Activated naive CD4-positive, alpha-beta T cell treated with anti-CD3 and anti-CD28 coated beads, Interleukin-2, amount 50 U/mL, for 16 hours (primary cell): ENCODE results near the gene ADAM33.

Experiments
- DNase-seq: peaks from one replicate; pipeline ENCODE4 v3.0.0-alpha.2; 2020

The ADAM33 gene

GRCh38 chr20:3686867-3687321 is 5.1 kb upstream of the ADAM33 start:
- no peak for DNase-seq

DNA sequence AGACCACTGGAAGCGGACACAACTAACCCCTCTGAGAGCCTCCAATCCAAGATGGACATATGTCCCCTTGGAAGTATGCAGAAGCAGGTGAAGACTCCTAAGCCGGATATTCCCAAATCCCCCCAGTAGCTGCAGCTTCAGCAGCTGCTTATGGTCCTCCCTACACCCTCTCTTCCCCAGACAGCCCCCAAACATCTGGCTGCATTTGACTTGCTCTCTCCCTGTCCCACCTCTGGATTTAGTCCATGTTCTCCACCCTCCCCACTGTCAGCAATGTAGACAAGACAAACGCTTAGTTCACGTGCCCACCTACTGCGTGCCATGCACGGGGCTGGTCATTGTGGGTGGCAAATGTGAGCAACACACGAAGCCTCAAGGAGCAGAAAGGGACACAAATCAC is 4.6 kb upstream of the ADAM33 start:
- DNase-seq, result no peak

- DNase-seq, result no peak
Measured at GRCh38 chr20:3685341-3685740, 3.5 kb upstream of the ADAM33 start.

GRCh38 chr20:3681352-3681930 is 369 bp downstream of the ADAM33 start:
- no peak for DNase-seq

GRCh38 chr20:3680701-3681351 is 984 bp downstream of the ADAM33 start:
- DNase-seq, result no peak

DNA sequence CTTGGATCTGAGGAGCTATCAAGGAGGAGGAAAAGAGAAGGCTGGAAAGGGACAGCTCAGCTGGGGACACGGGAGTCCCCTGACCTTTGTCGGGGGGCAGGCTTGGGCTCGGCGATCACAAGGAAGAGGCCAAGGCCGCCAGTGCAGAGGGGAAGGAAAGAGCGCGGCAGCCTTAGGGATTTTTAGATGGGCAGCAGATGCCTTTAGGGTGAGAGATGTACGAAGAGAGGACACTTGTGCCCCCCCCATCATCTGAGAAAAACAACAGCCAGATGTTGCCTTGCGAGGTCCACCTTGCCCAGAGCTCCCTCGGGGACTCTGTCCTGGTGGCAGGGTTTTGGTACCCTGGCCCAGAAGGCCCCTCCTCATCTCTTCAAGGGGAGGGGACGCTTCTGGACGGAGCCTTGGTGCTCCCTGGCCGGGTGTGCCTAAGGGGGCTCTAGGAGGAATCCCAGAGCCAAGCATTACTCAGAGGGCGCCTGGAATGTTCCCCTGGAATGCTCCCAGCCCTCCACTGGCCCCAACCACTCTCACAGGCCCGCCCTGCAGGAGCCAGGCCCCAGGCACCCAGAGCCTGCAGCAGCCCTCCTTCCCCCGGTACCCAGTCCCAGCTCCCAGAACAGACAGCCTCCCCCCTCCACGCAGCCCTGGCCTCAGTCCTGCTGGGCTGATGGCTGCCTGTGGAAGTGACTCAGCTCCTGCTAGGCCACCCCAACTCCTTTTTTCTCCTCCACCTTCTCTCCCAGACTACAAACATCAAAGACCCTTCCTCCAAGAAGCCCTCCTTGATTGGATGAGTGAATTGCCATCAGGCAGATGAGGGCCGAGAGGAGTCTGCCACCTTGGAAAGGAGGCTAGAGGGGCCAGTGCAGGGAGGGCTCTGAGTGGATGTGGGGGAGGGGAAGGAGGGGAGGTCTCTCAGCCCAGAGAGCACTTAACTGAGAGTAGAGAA is 1.8 kb downstream of the ADAM33 start:
- DNase-seq, result no peak

GRCh38 chr20:3678856-3679720 is 2.7 kb downstream of the ADAM33 start:
- DNase-seq, result no peak

- no peak for DNase-seq
Measured at GRCh38 chr20:3678198-3678597, 3.6 kb downstream of the ADAM33 start.

GRCh38 chr20:3677733-3678132 is 4.1 kb downstream of the ADAM33 start:
- DNase-seq, result no peak

DNA sequence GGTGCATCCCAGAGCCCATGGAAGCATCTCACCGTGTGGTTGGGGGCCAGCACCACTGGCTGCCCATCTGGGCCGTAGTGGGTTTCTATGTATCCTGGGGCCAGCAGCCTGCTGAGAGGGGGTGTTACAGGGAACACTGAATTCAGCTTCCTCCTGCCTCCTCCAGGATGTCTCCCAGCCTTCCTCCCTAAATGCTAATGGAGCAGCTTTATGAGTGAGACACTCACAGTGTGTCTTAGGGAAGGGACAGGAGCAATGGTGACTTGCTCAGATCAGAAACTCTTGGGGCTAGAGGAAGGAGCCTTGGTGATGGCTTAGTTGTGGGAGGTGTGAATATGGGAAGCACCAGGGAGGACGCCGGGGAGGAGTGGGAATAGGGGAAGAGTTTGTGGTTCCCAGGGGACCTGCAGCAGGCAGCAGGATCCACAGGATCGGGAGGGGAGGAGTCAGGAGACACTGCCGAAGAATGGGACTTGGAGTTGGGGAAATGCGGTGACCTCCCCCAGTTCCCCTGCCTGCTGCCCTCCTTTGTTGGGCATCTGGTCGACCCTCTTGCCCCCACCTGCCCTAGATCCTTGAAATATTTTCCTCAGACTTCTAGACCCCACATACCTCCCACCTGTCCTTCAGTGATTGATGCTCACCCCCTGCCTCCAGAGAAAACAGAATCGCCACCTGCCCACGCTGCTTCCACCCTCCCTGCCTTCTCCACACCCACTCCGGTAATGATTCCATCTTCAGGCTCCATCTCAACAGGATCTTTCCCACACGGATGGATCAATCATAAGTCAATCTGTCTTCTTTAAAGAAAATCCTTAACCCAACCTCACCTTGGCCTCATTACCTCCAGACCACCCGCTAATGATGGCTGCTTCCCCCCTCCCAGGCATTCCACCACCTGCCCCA is 6.6 kb downstream of the ADAM33 start:
- no peak for DNase-seq

- DNase-seq, result no peak
Measured at GRCh38 chr20:3674447-3674846, 7.4 kb downstream of the ADAM33 start.

- no peak for DNase-seq
Measured at GRCh38 chr20:3673221-3674070, 8.4 kb downstream of the ADAM33 start.

DNA sequence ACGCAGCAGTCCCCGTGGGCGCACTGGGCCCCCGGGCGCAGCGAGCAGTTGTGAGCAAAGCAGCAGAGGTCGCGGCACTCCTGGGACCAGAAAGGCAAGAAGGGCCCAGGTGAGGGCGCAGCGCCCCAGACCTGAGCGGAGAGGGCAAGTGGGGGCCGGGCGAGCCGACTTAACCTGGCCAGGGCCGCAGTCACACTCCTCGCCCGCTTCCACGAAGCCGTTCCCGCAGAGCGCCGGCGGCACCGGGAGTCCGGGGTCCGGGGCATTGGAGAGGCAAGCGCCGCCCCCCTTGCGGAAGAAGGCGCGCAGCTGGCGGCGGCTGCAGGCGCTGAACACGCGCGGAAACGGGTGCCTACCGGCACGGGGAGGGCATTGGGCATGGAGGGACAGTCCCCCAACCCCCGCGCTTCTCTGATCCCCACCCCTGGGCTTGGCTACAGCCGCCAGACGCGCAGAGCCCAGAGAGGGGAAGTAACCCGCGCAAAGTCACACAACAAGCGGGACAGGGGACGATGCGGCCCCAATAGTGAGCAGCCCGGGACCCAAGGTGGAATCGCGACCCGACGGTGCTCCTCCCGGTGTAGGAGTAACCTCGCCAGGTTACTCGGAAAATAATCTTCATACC is 9.2 kb downstream of the ADAM33 start:
- DNase-seq, result no peak

- DNase-seq, result no peak
Measured at GRCh38 chr20:3671986-3672546, 9.7 kb downstream of the ADAM33 start.

DNA sequence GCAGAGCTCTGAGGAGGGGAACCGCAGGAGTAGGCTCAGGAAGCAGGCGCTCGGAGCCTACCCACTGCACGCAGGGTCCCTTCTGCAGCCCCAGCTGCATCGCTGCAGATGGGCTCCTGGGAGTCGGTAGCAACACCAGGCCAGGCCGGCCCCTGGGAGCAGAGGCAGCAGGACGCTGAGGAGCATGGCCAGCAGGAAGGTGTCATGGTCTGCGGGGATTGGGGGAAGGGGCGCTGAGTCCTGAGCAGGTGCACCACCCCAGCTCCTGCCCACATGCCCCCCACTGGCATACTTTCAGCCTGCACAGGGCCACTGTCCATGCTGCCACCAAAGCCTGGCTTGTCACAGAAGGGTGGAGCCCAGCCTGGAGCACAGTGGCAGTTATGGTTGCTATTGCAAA is 10.9 kb downstream of the ADAM33 start:
- no peak for DNase-seq

DNA sequence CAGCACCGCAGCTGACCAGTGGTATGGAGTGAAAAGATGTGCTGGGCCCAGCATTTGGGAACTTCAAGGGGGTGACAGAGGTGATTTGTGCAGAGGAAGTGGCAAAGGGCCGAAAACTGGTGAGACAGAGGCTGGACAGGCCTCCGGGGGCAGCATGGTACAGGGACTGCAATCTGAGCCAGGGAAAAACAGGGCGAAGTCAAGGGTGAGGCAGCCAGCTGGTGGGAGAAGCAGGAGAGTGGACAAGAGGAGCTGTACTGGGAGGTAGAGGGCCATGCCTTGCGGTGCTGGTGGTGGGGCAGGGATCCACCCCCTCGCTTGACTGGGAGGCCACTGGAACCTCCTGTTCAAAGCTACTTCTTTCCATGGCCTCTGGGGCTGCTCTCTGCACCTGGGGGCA is 11.3 kb downstream of the ADAM33 start:
- no peak for DNase-seq

DNA sequence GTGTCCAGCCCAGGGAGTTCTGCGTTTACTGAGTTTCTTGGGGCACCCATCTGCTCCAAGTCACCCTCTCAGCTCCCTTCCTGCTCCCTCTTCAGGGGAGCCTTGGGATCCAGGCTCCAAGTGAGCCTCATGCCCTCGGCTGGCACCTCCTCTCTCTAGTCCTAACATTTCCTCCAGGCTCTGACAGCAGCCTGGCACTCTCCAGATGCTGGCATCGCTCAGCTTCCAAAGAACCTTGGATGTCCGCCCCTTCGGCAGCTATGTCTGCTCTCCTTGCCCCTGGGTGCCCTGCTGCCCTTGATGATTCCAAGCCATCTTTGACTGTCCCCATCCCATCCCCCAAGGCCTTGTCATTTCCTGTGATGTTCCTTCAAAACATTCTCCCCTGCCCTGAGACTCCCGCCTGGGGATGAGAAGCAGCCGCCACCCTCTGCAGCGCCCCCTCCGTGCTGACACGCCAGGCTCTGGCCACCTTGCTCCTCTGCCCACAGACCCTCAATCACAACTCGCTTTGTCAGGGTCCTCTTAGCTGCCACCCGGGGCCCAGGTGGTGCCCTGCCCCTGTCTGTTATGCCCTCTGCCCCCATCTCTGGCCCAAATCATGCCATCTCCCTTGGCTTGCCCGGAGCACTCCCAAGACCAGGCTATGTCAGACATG is 12.0 kb downstream of the ADAM33 start:
- DNase-seq, result no peak

- DNase-seq, result no peak
Measured at GRCh38 chr20:3667434-3668037, 14.3 kb downstream of the ADAM33 start.

DNA sequence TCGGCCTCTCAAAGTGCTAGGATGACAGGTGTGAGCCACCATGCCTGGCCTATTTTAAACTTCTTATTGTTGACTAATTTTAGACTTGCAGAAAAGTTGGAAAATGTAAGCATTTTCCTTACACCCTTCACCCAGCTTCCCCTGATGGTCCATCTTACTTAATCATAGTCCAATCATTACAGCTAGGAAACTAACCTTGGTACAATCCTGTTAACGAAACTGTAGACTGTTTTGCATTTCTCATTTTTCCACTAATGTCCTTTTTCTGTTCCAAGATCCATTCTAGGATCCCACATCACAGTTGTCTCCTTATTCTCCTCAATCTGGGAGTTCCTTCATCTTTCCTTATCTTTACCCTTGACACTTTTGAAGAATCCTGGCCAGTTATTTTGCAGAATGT is 18.0 kb downstream of the ADAM33 start:
- DNase-seq, result no peak
